Measurements from ENCODE around the gene APELA. TPM values are rescaled to one million over a fixed set of nuclear protein-coding genes. Genes with fewer than 3 reads are reported as not detected.

Gene APELA
- total RNA-seq, 6 experiments from 2014 or later = not detected

- Histone ChIP-seq H3K4me1 (no peaks in the 10 kb centered on the region), H3K27me3 (no peaks in the 10 kb centered on the region), H3K27ac (no peak overlapping the region), H3K36me3 (no peaks in the 10 kb centered on the region), H3K9me3 (no peaks in the 10 kb centered on the region), H3K4me3 (no peak overlapping the region)
- DNase-seq = no peak
- ATAC-seq = no peak
- intact Hi-C loops (cut with DNase I) = no loop called here
- no peak for TF ChIP-seq POLR2A (IDR thresholded peaks at IDR 0.05)
- TF ChIP-seq CTCF (IDR thresholded peaks at IDR 0.05) = no peak
- 26% methylated on average over 2 of the region's 2 CpGs for WGBS (ENCODE audit: insufficient coverage, low coverage, low lambda C conversion rate, missing lambda C conversion rate)
Measured at GRCh38 chr4:164847967-164848649, 28.9 kb upstream of the APELA start.

GRCh38 chr4:164856396-164856795 is 20.6 kb upstream of the APELA start:
- no peaks in the 10 kb centered on the region for H3K9me3 ChIP-seq
- no peaks in the 10 kb centered on the region for H3K4me1 ChIP-seq
- H3K27ac ChIP-seq = no peak overlapping the region
- no peaks in the 10 kb centered on the region for H3K27me3 ChIP-seq
- TF ChIP-seq CTCF (IDR thresholded peaks at IDR 0.05) (no peak), POLR2A (IDR thresholded peaks at IDR 0.05) (no peak)
- DNase-seq = no peak
- H3K4me3 ChIP-seq = no peak overlapping the region
- intact Hi-C loops (cut with DNase I) = no loop called here
- ATAC-seq = no peak
- 88% methylated on average over 1 of the region's 1 CpG for WGBS (ENCODE audit: insufficient coverage, low coverage, low lambda C conversion rate, missing lambda C conversion rate)
- no peaks in the 10 kb centered on the region for H3K36me3 ChIP-seq

GRCh38 chr4:164866817-164867490 is 10.0 kb upstream of the APELA start:
- DNase-seq (no peak), ATAC-seq (no peak)
- TF ChIP-seq POLR2A (IDR thresholded peaks at IDR 0.05) = no peak
- TF ChIP-seq CTCF (IDR thresholded peaks at IDR 0.05) = no peak
- Histone ChIP-seq H3K4me1 (no peaks in the 10 kb centered on the region), H3K9me3 (no peaks in the 10 kb centered on the region), H3K36me3 (no peaks in the 10 kb centered on the region), H3K27me3 (no peaks in the 10 kb centered on the region), H3K27ac (no peak overlapping the region), H3K4me3 (no peak overlapping the region)
- 4% methylated on average over 3 of the region's 3 CpGs for WGBS (ENCODE audit: insufficient coverage, low coverage, low lambda C conversion rate, missing lambda C conversion rate)
- intact Hi-C loops (cut with DNase I) = no loop called here

GRCh38 chr4:164871673-164872072 is 5.3 kb upstream of the APELA start:
- intact Hi-C loops (cut with DNase I) = no loop called here
- TF ChIP-seq POLR2A (IDR thresholded peaks at IDR 0.05) = no peak
- no peak for TF ChIP-seq CTCF (IDR thresholded peaks at IDR 0.05)

More at GRCh38 chr4:164871673-164872072, 5.3 kb upstream of the APELA start:
- Histone ChIP-seq H3K27ac (no peak overlapping the region), H3K9me3 (no peaks in the 10 kb centered on the region), H3K27me3 (no peaks in the 10 kb centered on the region), H3K36me3 (no peaks in the 10 kb centered on the region), H3K4me1 (no peaks in the 10 kb centered on the region), H3K4me3 (no peak overlapping the region)
- ATAC-seq (no peak), DNase-seq (no peak)
- WGBS (ENCODE audit: insufficient coverage, low coverage, low lambda C conversion rate, missing lambda C conversion rate) = 69% methylated on average over 4 of the region's 4 CpGs
